K562 (cell line): ENCODE measurements around the gene NFYC. TPM values are rescaled to one million over a fixed set of nuclear protein-coding genes. Genes with fewer than 3 reads are reported as not detected.

Experiments
- BCL6 ChIP-seq: fragments of 250-450 bp; sonication (Bioruptor Pico); IDR thresholded peaks from 2 replicates; pipeline ENCODE4 v1.4.0; 2020
- DDX20 ChIP-seq: fragments of 450-650 bp; IDR thresholded peaks from 2 replicates; pipeline ENCODE4 v1.6.1; 2016; ENCODE audit warnings: missing genetic modification characterization, low read depth, mild to moderate bottlenecking, missing compliant biosample characterization, moderate library complexity
- E2F4 ChIP-seq: sonication (generic); formaldehyde crosslinking; IDR thresholded peaks from 2 replicates; pipeline ENCODE4 v1.8.0; 2022; ENCODE audit warnings: mild to moderate bottlenecking, low read depth, missing genetic modification reagents
- ETV6 ChIP-seq, 3 experiments: fragments of 150-350 bp in 1 of 3; sonication (generic) in 1 of 3; formaldehyde crosslinking in 1 of 3; IDR thresholded peaks; 2 replicates each; pipeline versions ENCODE4 v1.6.1 to v1.8.0; 2014 to 2022; ENCODE audit warnings: borderline replicate concordance in 2 of 3, low read depth in 2 of 3, antibody characterized with exemption in 1 of 3, low read length in 1 of 3, mild to moderate bottlenecking in 1 of 3, missing genetic modification reagents in 1 of 3
- NFE2 ChIP-seq: IDR thresholded peaks from 2 replicates; pipeline ENCODE4 v1.6.1; 2014; ENCODE audit warnings: antibody characterized with exemption, low read depth
- PPARD ChIP-seq: fragments of 250-450 bp; sonication (Bioruptor Pico); IDR thresholded peaks from 2 replicates; pipeline ENCODE4 v1.8.0; 2022; ENCODE audit warnings: inconsistent platforms, mild to moderate bottlenecking, moderate library complexity
- SFPQ ChIP-seq: fragments of 200-400 bp; formaldehyde crosslinking; IDR thresholded peaks from 2 replicates; pipeline ENCODE4 v1.6.1; 2017; ENCODE audit warnings: mild to moderate bottlenecking, low read depth, low read length, moderate library complexity
- TRIM24 ChIP-seq, 2 experiments: fragments of 450-650 bp; IDR thresholded peaks; 2 replicates each; pipeline ENCODE4 v1.6.1; 2016
- ZBTB11 ChIP-seq, 3 experiments: fragments of 200-800 bp in 1 of 3; fragments of 250-450 bp in 1 of 3; fragments of 450-650 bp in 1 of 3; sonication (Bioruptor Pico) in 1 of 3; sonication (Bioruptor generic) in 1 of 3; formaldehyde crosslinking in 1 of 3; IDR thresholded peaks; 2 replicates each; pipeline versions ENCODE4 v1.6.1 to v1.8.0; 2016 to 2022; ENCODE audit warnings: mild to moderate bottlenecking in 2 of 3, missing genetic modification characterization in 2 of 3, missing compliant biosample characterization in 1 of 3, moderate library complexity in 1 of 3
- ZBTB43 ChIP-seq: sonication (generic); formaldehyde crosslinking; IDR thresholded peaks from 2 replicates; pipeline ENCODE4 v1.8.0; 2023; ENCODE audit warnings: mild to moderate bottlenecking, missing genetic modification reagents
- polyA plus RNA-seq, 8 experiments: library from polyadenylated mRNA; depleted of rRNA in 4 of 8; stranded (reverse) in 5 of 8; unstranded in 3 of 8; fragments of >200 nt; fragmentation: Nextera tagmentation in 2 of 8; fragmentation: Illumina TruSeq in 1 of 8; extraction: Ambion mirVana in 2 of 8; extraction: Trizol in 1 of 8; gene quantifications; 2 replicates each; pipeline versions ENCODE4 v1.2.1 to v1.2.3, GENCODE V29; 2011 to 2014; ENCODE audit warnings: inconsistent platforms in 1 of 8, missing spikeins in 1 of 8
- total RNA-seq, 7 experiments: library from RNA; depleted of rRNA in 6 of 7; stranded (reverse); fragments of >200 nt in 6 of 7; fragmentation: Illumina TruSeq in 2 of 7; extraction: Trizol in 2 of 7; gene quantifications; 2 replicates each; pipeline versions ENCODE4 v1.2.1 to v1.2.3, GENCODE V29; 2011 to 2021; ENCODE audit warnings: low replicate concordance in 1 of 7

Gene NFYC
- total and polyA plus RNA-seq, 9 of the 15 experiments (the other 6 are each of a cell fraction or from before 2014, with no cell fraction given), result 4.8 to 59.8 (median 41.1) TPM

- no peak for TF ChIP-seq ZBTB11 (CRISPR knock-in tag; IDR thresholded peaks at IDR 0.05)
- no peak for TF ChIP-seq ETV6 (IDR thresholded peaks at IDR 0.05; ENCODE audit: borderline replicate concordance in 1 of 2, low read depth in 2 of 2, low read length in 1 of 2)
- TF ChIP-seq ETV6 (CRISPR knock-in tag; IDR thresholded peaks at IDR 0.05; ENCODE audit: borderline replicate concordance), result no peak
- TF ChIP-seq SFPQ, result no peak
- no peak for TF ChIP-seq BCL6 (CRISPR knock-in tag)
- no peak for TF ChIP-seq TRIM24 (IDR thresholded peaks at IDR 0.05)
- TF ChIP-seq DDX20 (tag), result no peak
- no peak for TF ChIP-seq NFE2
- no peak for TF ChIP-seq PPARD (CRISPR knock-in tag)
- no peak for TF ChIP-seq E2F4
- TF ChIP-seq ZBTB43 (CRISPR knock-in tag), result no peak
These were observed 41.3 kb downstream of the NFYC start (continued) for GRCh38 chr1:40732756-40733301.
